Thymus (tissue), 11 donors: ENCODE results near the gene TIMM23. TPM values are rescaled to one million over a fixed set of nuclear protein-coding genes. Genes with fewer than 3 reads are reported as not detected.
"Not testable (repeated sequence)": the region's sequence is repeated elsewhere in the genome, so short reads cannot be mapped to it uniquely, and the experiment has no call there.

ENCODE experiments used
- DNase-seq, 9 donors: peaks; one replicate each; pipeline ENCODE4 v3.0.0-alpha.2; 2013; ENCODE audit warnings: low spot score in 9 of 9, low read depth in 6 of 9, missing footprints in 1 of 9
- H3K27ac ChIP-seq, 2 donors: one replicate each; pipeline ENCODE4 v1.5.1; 2013; ENCODE audit warnings: control low read depth in 1 of 2, low read depth in 1 of 2, low read length in 1 of 2, mild to moderate bottlenecking in 1 of 2, moderate library complexity in 1 of 2
- H3K27me3 ChIP-seq, 2 donors: one replicate each; pipeline ENCODE4 v1.5.1; 2013; ENCODE audit warnings: low read length in 1 of 2; ENCODE audit not compliant: control insufficient read depth in 2 of 2, insufficient read depth in 1 of 2
- H3K36me3 ChIP-seq, 2 donors: one replicate each; pipeline ENCODE4 v1.5.1; 2013; ENCODE audit warnings: low read length in 1 of 2, mild to moderate bottlenecking in 1 of 2, moderate library complexity in 1 of 2; ENCODE audit not compliant: control insufficient read depth in 2 of 2, insufficient read depth in 2 of 2
- H3K4me1 ChIP-seq, 2 donors: one replicate each; pipeline ENCODE4 v1.5.1; 2013; ENCODE audit warnings: low read length in 2 of 2; ENCODE audit not compliant: control insufficient read depth in 2 of 2, insufficient read depth in 2 of 2
- H3K4me3 ChIP-seq, 2 donors: one replicate each; pipeline ENCODE4 v1.5.1; 2013; ENCODE audit warnings: low read length in 2 of 2, control low read depth in 1 of 2, mild to moderate bottlenecking in 1 of 2
- H3K9me3 ChIP-seq, 2 donors: one replicate each; pipeline ENCODE4 v1.5.1; 2013; ENCODE audit warnings: low read length in 1 of 2, mild to moderate bottlenecking in 1 of 2; ENCODE audit not compliant: control insufficient read depth in 2 of 2, insufficient read depth in 1 of 2
- WGBS: extraction: QIAGEN DNeasy Blood & Tissue Kit; methylation state at CpG from one replicate; pipeline ENCODE4 v1.1.7; 2013; 5-methylcytosine and 5-hydroxymethylcytosine counted together
- polyA plus RNA-seq: library from polyadenylated mRNA; stranded (reverse); fragments of 200-250 nt; gene quantifications from one replicate; pipeline ENCODE4 v1.2.3, GENCODE V29; 2013
- total RNA-seq: library from RNA; stranded (reverse); fragments of 120-200 nt; gene quantifications from one replicate; pipeline ENCODE4 v1.2.4, GENCODE V29; 2013
- donor health status: healthy.

TIMM23 gene
- total and polyA plus RNA-seq, 2 donors, result 64.1 to 66.4 TPM

DNA sequence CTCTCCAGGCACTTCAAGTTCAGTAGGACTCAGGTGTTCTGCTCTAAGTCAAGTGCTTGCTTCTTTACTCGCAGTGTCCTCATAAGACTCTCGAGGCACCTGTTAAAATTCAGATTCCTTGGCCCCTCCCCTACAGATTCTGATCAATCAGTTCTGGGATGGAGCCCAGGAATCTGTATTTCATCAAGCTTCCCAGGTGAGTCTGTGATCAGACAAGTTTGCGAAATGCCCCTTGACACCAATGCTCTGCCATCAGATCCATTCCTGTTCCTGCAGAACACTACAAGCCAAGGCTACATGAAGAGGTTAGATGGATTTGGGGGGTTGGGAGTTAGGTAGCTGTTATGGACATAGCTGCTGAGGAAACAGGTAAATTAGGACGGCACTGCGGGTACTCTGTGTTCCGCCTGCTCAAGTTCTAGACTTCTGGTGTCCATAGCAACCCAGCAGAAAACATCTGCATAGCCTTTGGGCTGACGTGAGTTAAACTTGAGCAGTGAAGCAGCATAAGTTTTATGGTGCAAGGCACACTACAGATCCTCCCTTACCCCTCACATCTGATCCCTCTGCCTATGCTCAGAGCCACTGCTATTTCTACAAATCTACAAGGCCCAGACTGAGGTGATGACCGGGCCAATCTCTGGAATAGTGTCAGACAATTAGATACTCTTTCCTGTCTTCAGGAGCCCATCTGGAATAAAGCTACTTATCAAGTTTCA, 65.0 kb downstream of the TIMM23 start:
- Histone ChIP-seq H3K36me3 (no peaks in the 10 kb centered on the region), H3K27me3 (no peaks in the 10 kb centered on the region), H3K4me3 (no peak overlapping the region), H3K27ac (no peak overlapping the region), H3K4me1 (peaks cover 3 to 23% of the 10 kb centered on the region in 2 donors), H3K9me3 (no peaks in the 10 kb centered on the region)
- 95% methylated on average over 8 of the region's 8 CpGs for WGBS
- DNase-seq, result no peak

DNA sequence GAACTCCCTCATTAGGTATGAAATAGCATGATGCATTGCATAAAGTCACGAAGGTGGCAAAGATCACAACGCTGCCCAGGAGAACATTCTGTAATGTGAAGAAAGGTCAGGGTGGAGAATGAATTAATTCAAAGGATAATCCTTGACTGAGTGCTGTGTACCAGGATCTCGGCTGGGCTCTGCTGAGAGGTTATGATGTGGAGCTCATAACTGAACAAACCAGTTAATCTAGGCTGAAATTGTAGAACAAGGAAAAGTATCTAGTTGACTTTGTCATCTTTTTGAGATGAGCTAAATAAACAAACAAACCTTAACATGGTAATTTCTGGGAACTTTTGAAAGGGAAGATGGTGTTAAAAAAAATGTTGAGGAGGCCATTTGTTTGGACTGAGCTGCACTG, 67.7 kb downstream of the TIMM23 start:
- Histone ChIP-seq H3K36me3 (no peaks in the 10 kb centered on the region), H3K4me3 (no peak overlapping the region), H3K4me1 (peaks cover 3 to 10% of the 10 kb centered on the region in 2 donors), H3K27ac (no peak overlapping the region), H3K9me3 (no peaks in the 10 kb centered on the region), H3K27me3 (no peaks in the 10 kb centered on the region)
- 98% methylated on average over 3 of the region's 3 CpGs for WGBS
- DNase-seq, result no peak

DNA sequence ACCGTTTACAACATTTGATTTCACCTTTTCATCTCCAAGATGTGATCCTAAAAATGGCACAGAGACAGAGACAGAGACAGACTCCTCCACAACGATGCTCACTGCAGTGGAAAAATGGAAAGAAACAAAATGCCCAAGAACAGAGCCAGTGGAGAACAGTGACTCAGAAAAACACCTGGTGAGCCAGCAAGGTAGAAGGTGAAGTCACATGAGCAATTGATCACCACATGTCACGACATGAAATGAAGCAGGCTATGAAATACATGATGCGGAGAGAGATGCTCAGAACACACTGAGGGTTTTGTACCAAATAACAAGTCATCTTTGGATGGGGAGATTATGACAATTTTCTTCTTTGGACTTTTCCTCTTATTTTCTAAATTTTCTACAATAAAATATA, 70.2 kb downstream of the TIMM23 start:
- WGBS, result 91% methylated on average over 4 of the region's 4 CpGs
- H3K27ac ChIP-seq, result no peak overlapping the region

DNA sequence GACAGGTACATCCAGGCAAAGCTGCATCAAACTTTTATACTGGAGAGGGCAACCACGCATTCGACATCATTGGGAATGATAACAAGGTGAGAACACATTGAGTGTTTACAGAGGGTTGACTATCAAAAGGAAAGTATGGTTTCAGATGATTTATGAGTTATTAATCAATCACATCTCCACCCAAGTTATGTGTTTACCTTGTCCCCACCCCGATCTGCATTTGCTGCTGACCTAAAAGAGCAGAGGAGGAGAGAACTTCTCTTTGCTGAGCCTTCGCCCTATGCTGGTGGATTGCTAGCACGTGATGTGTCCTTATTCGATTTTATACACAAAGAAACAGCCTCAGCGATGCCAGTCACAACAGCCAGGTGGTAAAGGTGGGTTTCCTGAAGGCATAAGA, 74.0 kb downstream of the TIMM23 start, which contains the start of gene MSMB:
TSS of gene MSMB (minus strand) at position 9 of the 400 bp plus-strand sequence. CDS start 32 bp downstream, outside the sequence.
- Histone ChIP-seq H3K27me3 (no peaks in the 10 kb centered on the region), H3K27ac (no peak within 1 kb of the TSS), H3K36me3 (no peaks in the 10 kb centered on the region), H3K4me1 (peaks cover 7 to 10% of the 10 kb centered on the region in 2 donors), H3K9me3 (no peaks in the 10 kb centered on the region), H3K4me3 (no peak within 1 kb of the TSS)
- 98% methylated on average over 7 of the region's 7 CpGs for WGBS
- no peak for DNase-seq

More for the DNA sequence above, 70.2 kb downstream of the TIMM23 start:
- no peaks in the 10 kb centered on the region for H3K36me3 ChIP-seq
- H3K4me3 ChIP-seq, result no peak overlapping the region
- no peaks in the 10 kb centered on the region for H3K27me3 ChIP-seq
- H3K4me1 ChIP-seq, result no peaks in the 10 kb centered on the region
- no peaks in the 10 kb centered on the region for H3K9me3 ChIP-seq
- no peak for DNase-seq

DNA sequence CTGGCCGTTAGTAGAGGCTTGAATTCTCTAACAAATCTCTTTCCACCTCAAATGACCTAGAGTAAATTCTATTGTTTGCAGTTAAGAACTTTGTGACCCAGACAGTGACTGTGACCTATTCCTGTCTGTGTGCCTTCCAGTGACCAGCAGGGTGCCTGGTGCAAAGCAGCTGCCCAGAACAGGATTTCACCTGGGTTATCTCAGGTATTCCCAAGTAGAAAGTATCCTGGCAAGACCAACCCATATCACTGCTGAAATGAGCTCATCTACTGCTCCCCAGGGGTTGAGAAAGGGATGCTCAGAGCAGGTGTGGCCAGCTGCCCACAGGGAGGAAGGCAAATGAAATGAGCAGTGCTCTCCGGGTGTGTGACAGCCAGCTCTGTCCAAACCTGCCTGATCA, 75.9 kb downstream of the TIMM23 start:
- no peak overlapping the region for H3K4me3 ChIP-seq
- WGBS, result 80% methylated on average over 2 of the region's 2 CpGs
- no peaks in the 10 kb centered on the region for H3K27me3 ChIP-seq
- H3K4me1 ChIP-seq, result peaks cover 9 to 19% of the 10 kb centered on the region in 2 donors
- no peak for DNase-seq
- no peak overlapping the region for H3K27ac ChIP-seq
- no peaks in the 10 kb centered on the region for H3K36me3 ChIP-seq
- no peaks in the 10 kb centered on the region for H3K9me3 ChIP-seq

DNA sequence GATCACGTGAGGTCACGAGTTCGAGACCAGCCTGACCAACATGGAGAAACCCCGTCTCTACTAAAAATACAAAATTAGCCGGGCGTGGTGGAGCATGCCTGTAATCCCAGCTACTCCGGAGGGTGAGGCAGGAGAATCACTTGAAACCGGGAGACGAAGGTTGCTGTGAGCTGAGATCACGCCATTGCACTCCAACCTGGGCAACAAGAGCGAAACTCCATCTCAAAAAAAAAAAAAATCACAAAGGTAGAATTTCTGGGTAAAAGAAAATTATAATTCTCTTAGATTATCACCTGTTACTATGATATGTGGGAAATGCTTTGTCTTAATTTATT, 77.2 kb downstream of the TIMM23 start:
- DNase-seq, H3K9me3 ChIP-seq, H3K27ac ChIP-seq, H3K27me3 ChIP-seq, H3K36me3 ChIP-seq, H3K4me3 ChIP-seq: not testable (repeated sequence)
- peaks cover 9 to 22% of the 10 kb centered on the region in 2 donors for H3K4me1 ChIP-seq
- 98% methylated on average over 11 of the region's 11 CpGs for WGBS

DNA sequence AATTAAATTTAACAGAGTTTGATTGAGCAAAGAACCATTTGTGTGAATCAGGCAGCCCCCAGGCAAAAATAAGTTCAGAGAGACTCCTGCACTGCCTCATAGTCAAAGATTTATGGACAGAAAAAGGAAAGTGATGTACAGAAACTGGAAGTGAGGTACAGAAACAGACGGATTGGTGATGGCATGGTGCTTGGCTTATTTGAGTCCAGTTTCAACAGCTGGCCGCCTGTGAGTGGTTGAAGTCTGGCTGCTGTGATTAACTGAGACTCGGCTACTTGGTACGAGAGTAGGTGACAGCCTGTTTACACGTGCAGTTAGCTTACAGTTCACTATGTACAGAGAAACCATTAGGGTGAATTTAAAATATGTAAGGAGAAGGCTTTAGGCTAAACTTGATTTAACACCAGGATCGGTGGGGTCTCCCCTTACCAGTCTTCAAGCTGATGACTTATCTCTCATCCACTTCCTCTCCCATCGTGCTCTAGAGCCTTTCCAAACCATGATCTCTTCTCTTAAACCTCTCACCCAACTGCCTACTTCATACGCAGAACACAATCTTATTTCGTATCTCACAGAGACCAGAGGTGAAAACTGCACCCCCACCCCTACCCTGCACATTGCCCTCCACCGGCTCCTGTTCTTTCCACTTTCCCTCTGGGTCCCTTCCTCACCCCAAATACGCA, 78.8 kb downstream of the TIMM23 start:
- Histone ChIP-seq H3K27ac (no peak overlapping the region), H3K4me1 (peaks cover 13 to 28% of the 10 kb centered on the region in 2 donors), H3K9me3 (peaks cover 0 to 4% of the 10 kb centered on the region in 2 donors), H3K27me3 (no peaks in the 10 kb centered on the region), H3K36me3 (no peaks in the 10 kb centered on the region), H3K4me3 (no peak overlapping the region)
- DNase-seq, result no peak
- 50% methylated on average over 11 of the region's 11 CpGs for WGBS

DNA sequence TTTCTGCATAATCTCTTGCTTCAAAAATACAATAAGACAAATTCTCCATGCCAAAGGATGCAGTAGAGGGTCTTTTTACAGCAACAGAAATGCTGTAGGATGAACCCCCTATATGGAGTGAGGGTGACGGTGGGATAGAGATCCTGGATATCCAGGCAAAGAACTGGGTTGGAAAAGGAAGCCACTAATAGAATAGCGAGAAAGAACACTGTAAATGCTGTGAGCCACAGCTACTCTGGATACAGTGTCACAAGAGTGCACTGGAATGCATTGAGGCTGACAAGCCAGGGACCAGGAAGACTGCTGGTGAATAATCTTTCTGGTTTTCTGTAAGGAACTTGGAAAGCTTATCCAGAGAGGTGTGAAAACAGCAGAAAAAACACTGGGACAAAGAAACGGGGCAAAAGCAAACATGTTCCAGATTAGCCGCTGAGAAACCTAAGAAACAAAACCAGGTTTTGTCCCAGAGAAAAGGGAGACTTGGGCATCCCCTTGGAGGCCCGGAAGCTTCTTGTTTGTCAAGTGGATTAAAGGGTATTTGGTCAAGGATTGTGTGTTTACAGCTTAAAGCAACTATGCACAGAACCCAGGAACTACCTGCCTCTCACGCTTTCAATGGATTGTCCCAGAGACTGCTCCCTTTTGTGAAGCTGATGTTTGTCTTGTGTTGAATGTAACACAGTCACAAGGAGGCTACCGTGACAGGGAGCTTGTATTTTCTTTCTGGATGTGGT, 79.9 kb downstream of the TIMM23 start:
- Histone ChIP-seq H3K27ac (no peak overlapping the region), H3K36me3 (no peaks in the 10 kb centered on the region), H3K4me3 (no peak overlapping the region), H3K27me3 (no peaks in the 10 kb centered on the region), H3K9me3 (peaks cover 0 to 10% of the 10 kb centered on the region in 2 donors), H3K4me1 (peaks cover 13 to 28% of the 10 kb centered on the region in 2 donors)
- WGBS, result 81% methylated on average over 7 of the region's 7 CpGs
- DNase-seq, result no peak

DNA sequence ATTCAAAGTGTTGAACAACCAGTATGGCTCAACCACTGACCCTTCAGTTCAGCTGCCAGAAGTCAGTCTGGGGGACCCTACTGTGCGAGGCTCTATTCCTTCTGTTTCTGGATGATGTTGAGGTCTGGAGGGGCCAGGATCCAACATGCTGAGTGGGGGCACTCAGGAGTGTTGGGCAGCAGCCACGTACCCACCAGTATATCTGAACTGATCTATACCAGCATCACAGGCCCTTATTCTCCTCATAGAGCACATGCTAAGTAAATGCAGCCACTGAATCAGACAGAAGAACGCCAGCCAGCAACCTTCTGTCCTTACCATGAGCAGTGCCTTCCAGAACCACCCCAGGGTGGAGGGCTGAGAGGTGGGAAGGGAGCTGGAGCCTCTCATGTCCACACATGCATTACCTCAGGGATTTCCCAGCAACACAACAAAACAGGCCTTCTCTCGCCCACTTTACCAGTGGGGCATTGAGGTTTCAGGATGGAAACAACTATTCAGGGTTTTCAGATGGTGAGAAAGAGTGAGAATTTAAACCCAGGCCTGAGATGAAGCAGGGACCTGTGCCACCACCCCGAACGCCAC, 80.6 kb downstream of the TIMM23 start:
- peaks cover 0 to 10% of the 10 kb centered on the region in 2 donors for H3K9me3 ChIP-seq
- H3K36me3 ChIP-seq, result no peaks in the 10 kb centered on the region
- H3K4me1 ChIP-seq, result peaks cover 13 to 28% of the 10 kb centered on the region in 2 donors
- WGBS, result 98% methylated on average over 6 of the region's 6 CpGs
- no peak for DNase-seq
- no peak overlapping the region for H3K4me3 ChIP-seq
- no peaks in the 10 kb centered on the region for H3K27me3 ChIP-seq
- no peak overlapping the region for H3K27ac ChIP-seq
